Activated CD8-positive, alpha-beta memory T cell treated with anti-CD3 and anti-CD28 coated beads, Interleukin-2, amount 10 ng/mL, durations not matched to agents 7 days and 5 days (primary cell): ENCODE data around the gene GRAMD2A. TPM values are rescaled to one million over a fixed set of nuclear protein-coding genes. Genes with fewer than 3 reads are reported as not detected.

Experiments used
- ATAC-seq: fragments of 150-1000 bp; cut with Tn5 transposase; one replicate; pipeline ENCODE4 v1.10.0; 2021; ENCODE audit warnings: moderate library complexity
- CTCF ChIA-PET: fragments of 350-600 bp; sonication (Branson Sonifier 250); formaldehyde crosslinking; loops from one replicate; lab custom pipeline; 2021; ENCODE audit warnings: antibody characterized with exemption; lab: Charles Lee
- DNase-seq: peaks from one replicate; pipeline ENCODE4 v3.0.0-alpha.2; 2020
- H3K27ac Mint-ChIP-seq: one replicate; pipeline ENCODE4 v1.8.0; 2021; ENCODE audit warnings: mild to moderate bottlenecking, mixed read lengths
- H3K27me3 Mint-ChIP-seq: one replicate; pipeline ENCODE4 v1.8.0; 2021; ENCODE audit warnings: mixed read lengths
- H3K36me3 Mint-ChIP-seq: one replicate; pipeline ENCODE4 v1.8.0; 2021; ENCODE audit warnings: mild to moderate bottlenecking, mixed read lengths
- H3K4me1 Mint-ChIP-seq: one replicate; pipeline ENCODE4 v1.8.0; 2021; ENCODE audit warnings: mixed read lengths
- H3K4me3 Mint-ChIP-seq: one replicate; pipeline ENCODE4 v1.8.0; 2021; ENCODE audit warnings: mild to moderate bottlenecking, moderate library complexity, mixed read lengths
- H3K9me3 Mint-ChIP-seq: one replicate; pipeline ENCODE4 v1.8.0; 2022; ENCODE audit warnings: low read depth, mixed read lengths
- total RNA-seq, 2 experiments: library from RNA; stranded (reverse); gene quantifications; one replicate each; pipeline ENCODE4 v1.2.3, GENCODE V29; 2021

The GRAMD2A gene
- total RNA-seq, 2 experiments from 2014 or later, result not detected

GRCh38 chr15:72168131-72168807, 29.3 kb downstream of the GRAMD2A start:
- H3K4me1 Mint-ChIP-seq, result peaks cover 26% of the 10 kb centered on the region

DNA sequence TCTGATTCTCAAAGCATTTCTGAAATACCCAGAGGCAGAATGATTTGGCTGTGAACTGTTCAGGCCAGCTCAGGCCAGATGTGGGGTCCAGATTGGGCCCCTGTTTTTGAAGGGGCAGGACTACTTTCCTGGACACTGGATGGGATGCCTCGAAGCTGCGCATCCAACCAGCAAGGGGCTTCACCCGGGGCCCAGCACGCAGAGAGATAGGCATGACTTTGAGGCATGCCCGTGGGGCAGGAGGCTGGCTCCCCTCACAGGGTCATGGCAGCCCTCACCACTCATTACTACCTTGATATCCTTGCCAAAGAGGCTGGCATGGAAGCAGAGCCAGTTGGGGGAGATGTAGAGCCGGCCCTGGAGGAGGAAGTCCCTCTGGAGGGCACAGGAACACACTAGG, 30.1 kb downstream of the GRAMD2A start:
- peaks cover 26% of the 10 kb centered on the region for H3K4me1 Mint-ChIP-seq
- H3K27ac Mint-ChIP-seq, result no peak overlapping the region
- DNase-seq (no peak), ATAC-seq (no peak)
- no peaks in the 10 kb centered on the region for H3K9me3 Mint-ChIP-seq
- H3K27me3 Mint-ChIP-seq, result no peaks in the 10 kb centered on the region
- H3K4me3 Mint-ChIP-seq, result no peak overlapping the region
- CTCF ChIA-PET, result no interaction called here
- no peaks in the 10 kb centered on the region for H3K36me3 Mint-ChIP-seq

More at GRCh38 chr15:72168131-72168807, 29.3 kb downstream of the GRAMD2A start:
- H3K9me3 Mint-ChIP-seq, result no peaks in the 10 kb centered on the region
- ATAC-seq, result peak; percentile 86
- H3K27ac Mint-ChIP-seq, result peak overlapping the region; percentile 45
- no peaks in the 10 kb centered on the region for H3K36me3 Mint-ChIP-seq
- H3K4me3 Mint-ChIP-seq, result no peak overlapping the region
- CTCF ChIA-PET, result interaction anchor here (0.7 to 1.8 kb wide), 9 partner anchors 12 to 424 kb away, joined by 3 to 11 read pairs (median 4); no protein-coding TSS in a partner anchor
- peak; percentile 75 for DNase-seq
- peaks cover 2% of the 10 kb centered on the region for H3K27me3 Mint-ChIP-seq

DNA sequence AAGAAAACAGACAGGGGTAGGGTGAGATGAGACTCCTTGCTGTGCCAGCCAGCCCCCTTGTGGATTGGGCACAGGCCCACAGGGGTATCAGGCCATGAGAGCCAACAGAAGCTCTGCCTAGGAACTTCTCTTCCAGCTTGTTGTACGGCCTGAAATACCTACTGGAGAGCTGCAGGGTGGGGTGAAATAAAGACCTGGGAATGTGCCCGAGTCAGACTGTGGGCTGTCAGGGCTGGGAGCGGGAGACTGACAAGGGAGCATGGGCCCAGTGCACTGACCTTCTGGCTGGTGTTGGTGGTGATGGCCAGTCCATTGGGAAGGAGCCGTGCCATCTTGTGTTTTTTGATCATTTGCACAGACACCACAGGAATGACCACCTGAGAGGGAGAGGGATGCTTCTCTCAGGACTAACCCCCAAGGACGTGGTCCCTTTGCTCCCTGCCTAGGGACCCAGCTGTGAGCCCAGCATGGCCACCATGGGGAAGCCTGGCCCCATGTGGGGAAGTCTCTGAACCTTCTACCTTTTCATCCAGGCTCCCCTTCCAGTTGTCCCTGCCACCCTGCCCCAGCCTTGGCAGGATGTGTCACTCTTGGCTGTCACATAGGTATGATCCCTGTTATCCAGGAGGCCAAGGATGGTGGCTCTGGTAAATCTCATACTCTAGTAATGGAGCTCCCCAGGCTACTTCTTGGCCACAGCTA, 30.7 kb downstream of the GRAMD2A start:
- Mint-ChIP-seq H3K27ac (no peak overlapping the region), H3K4me3 (no peak overlapping the region), H3K4me1 (peaks cover 26% of the 10 kb centered on the region), H3K27me3 (no peaks in the 10 kb centered on the region), H3K9me3 (no peaks in the 10 kb centered on the region), H3K36me3 (no peaks in the 10 kb centered on the region)
- CTCF ChIA-PET, result interaction anchor here (1.0 kb wide), 1 partner anchor 365 kb away, joined by 4 read pairs; no protein-coding TSS in a partner anchor
- DNase-seq (no peak), ATAC-seq (no peak)

DNA sequence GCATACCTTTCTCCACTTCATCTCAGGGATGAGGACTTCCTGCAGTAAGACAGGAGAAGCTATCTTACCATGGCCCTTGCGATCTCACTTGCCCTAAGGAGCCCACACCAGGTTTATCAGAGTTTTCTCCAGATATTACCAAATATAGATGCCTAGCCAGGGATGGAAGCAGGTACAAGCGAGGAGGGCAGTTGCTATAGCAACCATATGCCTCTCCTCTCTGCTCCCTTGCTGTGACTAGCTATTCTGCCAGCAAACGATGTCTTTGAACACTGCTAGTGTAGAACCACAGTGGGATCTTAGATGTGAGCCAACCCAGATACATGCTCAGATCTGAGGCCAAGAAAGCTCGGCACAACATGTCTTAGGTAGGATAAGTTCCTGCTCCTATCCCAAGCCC, 33.9 kb downstream of the GRAMD2A start:
- no peak overlapping the region for H3K4me3 Mint-ChIP-seq
- CTCF ChIA-PET, result interaction anchor here (0.7 to 1.4 kb wide), 2 partner anchors 12 to 420 kb away, joined by 3 to 5 read pairs; no protein-coding TSS in a partner anchor

DNA sequence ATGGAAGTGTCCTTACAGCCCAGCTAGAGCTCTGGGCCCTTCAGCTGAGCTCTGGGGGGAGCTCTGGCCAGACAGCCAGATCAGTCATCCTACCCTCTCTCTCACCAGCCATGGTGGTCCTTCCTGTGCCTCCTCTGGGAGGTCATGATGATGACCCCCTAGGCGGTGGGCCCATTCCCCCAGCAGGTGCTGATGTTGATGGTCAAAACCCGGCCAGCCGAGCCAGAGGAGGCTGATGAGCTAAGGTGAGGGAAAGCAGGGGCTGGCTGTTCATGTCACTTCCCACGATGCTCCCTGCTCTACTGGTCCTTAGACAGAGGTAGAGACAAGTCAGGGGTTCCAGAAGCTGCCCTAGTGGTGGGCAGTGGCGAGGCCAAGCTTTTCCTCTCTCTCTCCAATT, 35.0 kb downstream of the GRAMD2A start:
- Mint-ChIP-seq H3K4me3 (no peak overlapping the region), H3K4me1 (peaks cover 4% of the 10 kb centered on the region), H3K27ac (no peak overlapping the region), H3K27me3 (no peaks in the 10 kb centered on the region), H3K36me3 (no peaks in the 10 kb centered on the region), H3K9me3 (no peaks in the 10 kb centered on the region)
- DNase-seq (no peak), ATAC-seq (no peak)
- CTCF ChIA-PET, result interaction anchor here (1.4 kb wide), 1 partner anchor 419 kb away, joined by 5 read pairs; no protein-coding TSS in a partner anchor

More for the DNA sequence above, 33.9 kb downstream of the GRAMD2A start:
- no peaks in the 10 kb centered on the region for H3K36me3 Mint-ChIP-seq
- H3K27ac Mint-ChIP-seq, result no peak overlapping the region
- no peaks in the 10 kb centered on the region for H3K27me3 Mint-ChIP-seq
- no peak for DNase-seq
- peaks cover 16% of the 10 kb centered on the region for H3K4me1 Mint-ChIP-seq
- no peaks in the 10 kb centered on the region for H3K9me3 Mint-ChIP-seq
- ATAC-seq, result no peak

DNA sequence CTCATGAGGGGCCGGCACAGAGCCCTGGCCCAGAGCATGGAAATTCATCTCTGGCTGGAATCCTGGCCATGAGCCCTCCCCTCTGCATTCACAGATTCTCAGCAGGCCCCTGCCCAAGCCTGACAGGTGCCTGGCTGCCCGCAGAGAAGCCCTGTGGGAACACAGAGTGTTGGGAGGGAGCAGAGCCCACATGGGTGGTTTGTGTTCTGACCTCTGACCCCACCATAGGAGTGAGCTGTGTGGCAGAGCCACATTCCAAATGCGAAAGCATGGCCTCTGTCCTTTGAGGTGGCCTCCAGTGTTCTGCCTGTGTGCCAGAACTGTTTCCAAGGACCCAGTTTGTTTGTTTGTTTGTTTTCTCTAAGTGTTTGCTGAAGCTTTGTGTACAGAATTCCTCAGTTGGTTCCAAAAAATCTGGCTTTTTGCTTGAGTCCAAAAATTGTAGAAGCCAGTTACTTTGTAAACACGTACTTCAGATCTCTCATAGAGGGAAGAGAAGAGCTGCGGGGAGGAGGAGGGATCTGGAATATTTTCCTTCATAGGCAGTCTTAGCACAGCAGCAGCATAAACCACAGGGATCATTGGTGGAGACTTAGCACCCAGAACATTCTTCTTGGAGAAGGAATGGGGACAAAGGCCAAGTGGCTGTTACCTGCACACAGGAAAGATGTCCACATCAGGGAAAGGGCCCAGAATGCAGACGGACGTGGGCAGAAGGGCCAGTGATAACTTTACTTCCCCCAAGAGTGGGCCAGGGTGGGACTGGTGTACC, 36.0 kb downstream of the GRAMD2A start:
- DNase-seq, result peak; percentile 11

DNA sequence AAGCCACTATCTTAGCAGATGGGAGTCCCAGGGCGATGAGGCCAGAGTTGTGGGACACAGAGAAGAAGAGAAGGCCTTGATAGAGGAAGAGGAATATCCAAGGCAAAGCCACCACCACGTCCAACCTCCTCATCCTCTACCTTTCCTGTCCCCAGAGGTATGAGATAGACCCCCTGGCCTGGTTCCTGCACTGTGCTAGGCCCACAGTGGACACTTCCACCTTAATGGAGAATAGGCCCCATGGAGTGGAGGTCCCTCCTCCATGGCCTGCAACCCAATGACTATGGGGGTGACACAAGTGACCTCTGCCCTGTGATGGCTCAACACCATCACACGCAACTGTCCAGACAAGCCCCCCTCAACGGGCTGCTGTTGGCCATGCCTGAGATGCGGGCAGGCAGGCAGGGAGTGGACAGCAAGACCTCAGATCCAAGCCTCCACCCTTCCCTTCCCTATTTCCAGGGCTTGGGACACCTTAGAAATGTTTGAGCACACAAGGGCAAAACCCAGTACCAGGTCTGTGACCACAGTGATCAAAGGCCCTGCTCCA, 36.8 kb downstream of the GRAMD2A start:
- Mint-ChIP-seq H3K9me3 (no peaks in the 10 kb centered on the region), H3K36me3 (no peaks in the 10 kb centered on the region), H3K4me1 (peaks cover 2% of the 10 kb centered on the region), H3K4me3 (no peak overlapping the region), H3K27ac (no peak overlapping the region), H3K27me3 (no peaks in the 10 kb centered on the region)
- no peak for ATAC-seq
- CTCF ChIA-PET, result no interaction called here
- DNase-seq, result peak; percentile 16

More for the DNA sequence above, 36.0 kb downstream of the GRAMD2A start:
- Mint-ChIP-seq H3K4me1 (no peaks in the 10 kb centered on the region), H3K9me3 (no peaks in the 10 kb centered on the region), H3K36me3 (no peaks in the 10 kb centered on the region), H3K27me3 (no peaks in the 10 kb centered on the region), H3K4me3 (no peak overlapping the region), H3K27ac (no peak overlapping the region)
- no peak for ATAC-seq
- CTCF ChIA-PET, result no interaction called here

DNA sequence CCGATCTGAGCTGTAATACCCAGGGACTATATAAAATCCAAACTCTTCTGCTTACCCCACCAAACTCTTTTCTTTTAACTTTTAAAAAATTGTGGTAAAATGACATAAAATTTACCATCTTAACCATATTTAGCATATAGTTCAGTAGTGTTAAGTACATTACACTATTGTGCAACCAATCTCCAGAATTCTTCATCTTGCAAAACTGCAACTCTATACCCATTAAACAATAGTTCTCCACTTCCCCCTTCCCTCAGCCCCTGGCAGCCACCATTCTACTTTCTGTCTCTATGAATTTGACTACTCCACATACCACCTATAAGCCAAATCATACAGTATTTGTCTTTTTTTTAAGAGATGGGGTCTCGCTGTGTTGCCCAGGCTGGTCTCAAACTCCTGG, 40.7 kb downstream of the GRAMD2A start:
- no peak for DNase-seq
- H3K36me3 Mint-ChIP-seq, result no peaks in the 10 kb centered on the region

GRCh38 chr15:72155635-72156616, 41.7 kb downstream of the GRAMD2A start:
- H3K9me3 Mint-ChIP-seq, result no peaks in the 10 kb centered on the region
- no peak overlapping the region for H3K27ac Mint-ChIP-seq
- peak; percentile 95 for ATAC-seq
- H3K36me3 Mint-ChIP-seq, result no peaks in the 10 kb centered on the region
- peak; percentile 89 for DNase-seq
- H3K4me1 Mint-ChIP-seq, result peaks cover 4% of the 10 kb centered on the region
- H3K4me3 Mint-ChIP-seq, result peak overlapping the region; percentile 65
- no peaks in the 10 kb centered on the region for H3K27me3 Mint-ChIP-seq
- CTCF ChIA-PET, result interaction anchor here (0.6 to 3.8 kb wide), 26 partner anchors 9 to 580 kb away, joined by 3 to 44 read pairs (median 4); no protein-coding TSS in a partner anchor

More for the DNA sequence above, 40.7 kb downstream of the GRAMD2A start:
- CTCF ChIA-PET, result interaction anchor here (1.0 to 3.8 kb wide), 17 partner anchors 11 to 713 kb away, joined by 3 to 44 read pairs (median 6); no protein-coding TSS in a partner anchor
- Mint-ChIP-seq H3K4me3 (no peak overlapping the region), H3K27me3 (no peaks in the 10 kb centered on the region), H3K27ac (no peak overlapping the region), H3K9me3 (no peaks in the 10 kb centered on the region), H3K4me1 (peaks cover 4% of the 10 kb centered on the region)
- ATAC-seq, result no peak

- H3K9me3 Mint-ChIP-seq, result no peaks in the 10 kb centered on the region
Observed at GRCh38 chr15:72155003-72155621, 42.5 kb downstream of the GRAMD2A start.

GRCh38 chr15:72154316-72154715, 43.3 kb downstream of the GRAMD2A start:
- ATAC-seq, result no peak
- no peak for DNase-seq
- Mint-ChIP-seq H3K36me3 (no peaks in the 10 kb centered on the region), H3K9me3 (no peaks in the 10 kb centered on the region), H3K27me3 (no peaks in the 10 kb centered on the region), H3K4me1 (peaks cover 4% of the 10 kb centered on the region), H3K4me3 (no peak overlapping the region), H3K27ac (no peak overlapping the region)
- CTCF ChIA-PET, result interaction anchor here (1.6 to 2.5 kb wide), 5 partner anchors 352 to 410 kb away, joined by 5 to 14 read pairs (median 9); no protein-coding TSS in a partner anchor

More at GRCh38 chr15:72155003-72155621, 42.5 kb downstream of the GRAMD2A start:
- H3K4me3 Mint-ChIP-seq, result no peak overlapping the region
- H3K4me1 Mint-ChIP-seq, result peaks cover 4% of the 10 kb centered on the region
- no peak for ATAC-seq
- H3K36me3 Mint-ChIP-seq, result no peaks in the 10 kb centered on the region
- CTCF ChIA-PET, result interaction anchor here (0.9 to 3.8 kb wide), 11 partner anchors 8 to 411 kb away, joined by 3 to 44 read pairs (median 9); no protein-coding TSS in a partner anchor
- no peak overlapping the region for H3K27ac Mint-ChIP-seq
- DNase-seq, result no peak
- H3K27me3 Mint-ChIP-seq, result no peaks in the 10 kb centered on the region
